Endothelial cell of umbilical vein (primary cell): ENCODE data around the gene MRPL55.

Experiments used
- EZH2 ChIP-seq: IDR thresholded peaks from 2 replicates; pipeline ENCODE4 v1.6.1; 2012; ENCODE audit warnings: borderline replicate concordance, low read depth, mild to moderate bottlenecking, moderate library complexity, low read length, inconsistent platforms; ENCODE audit not compliant: severe bottlenecking
- MYC ChIP-seq: IDR thresholded peaks from one replicate; pipeline ENCODE4 v1.6.1; 2011; ENCODE audit warnings: mild to moderate bottlenecking, low read depth, low read length
- POLR2A ChIP-seq: IDR thresholded peaks from 2 replicates; pipeline ENCODE4 v1.6.1; 2012; ENCODE audit warnings: low read depth, mild to moderate bottlenecking, control low read depth, low read length
- TF ChIP-seq, protein P1 (sequence below), 2 donors: IDR thresholded peaks; 1 replicate in 1 of 2; 2 replicates in 1 of 2; pipeline ENCODE4 v1.5.1; 2011; ENCODE audit warnings: low read length in 2 of 2, mild to moderate bottlenecking in 2 of 2, moderate library complexity in 2 of 2, control low read depth in 1 of 2, inconsistent platforms in 1 of 2, low read depth in 1 of 2; ENCODE audit not compliant: insufficient read depth in 1 of 2; ENCODE audit errors: extremely low read depth in 1 of 2
- TF ChIP-seq, protein P2 (sequence below): IDR thresholded peaks from 2 replicates; pipeline ENCODE4 v1.6.1; 2011; ENCODE audit not compliant: insufficient read depth, insufficient read length

DNA sequence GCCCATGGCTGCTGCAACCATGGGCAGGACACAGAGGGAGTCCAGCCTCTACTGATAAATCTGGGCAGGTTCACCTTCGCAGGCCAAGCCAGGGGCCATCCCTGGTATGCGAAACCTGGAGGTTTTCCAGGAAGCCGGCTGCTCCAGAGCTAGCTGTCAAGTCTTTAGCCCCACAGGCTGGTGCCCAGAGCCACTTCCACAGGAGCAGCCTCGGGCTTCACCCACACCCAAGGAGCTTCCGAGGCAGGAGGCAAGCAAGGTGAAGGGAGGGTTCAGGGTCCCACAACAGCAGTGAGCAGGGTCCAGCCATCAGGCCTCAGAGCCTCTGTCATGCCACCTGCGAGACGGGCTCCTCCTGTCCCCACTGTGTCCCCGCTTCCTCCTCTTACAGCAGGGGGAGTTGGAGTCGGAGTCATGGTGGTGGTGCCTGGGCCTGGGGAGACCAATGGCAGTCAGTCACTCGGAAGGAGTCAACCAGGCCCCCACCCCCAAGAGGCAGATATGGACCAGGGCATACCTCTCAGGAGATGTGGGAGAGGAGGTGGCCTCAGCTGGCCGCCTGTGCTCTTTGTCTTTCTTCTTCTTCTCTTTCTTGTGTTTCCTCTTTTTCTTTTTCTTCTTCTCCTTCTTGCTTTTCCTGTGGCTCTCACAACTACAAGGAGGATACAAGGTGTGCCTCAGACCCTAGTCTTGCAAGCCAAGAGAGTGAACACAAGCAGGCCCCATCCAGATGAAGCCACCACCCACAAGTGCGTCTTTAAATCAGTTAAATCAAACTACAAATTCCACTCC lies 8.1 kb downstream of the MRPL55 start:
- TF ChIP-seq POLR2A: no peak
- TF ChIP-seq, protein P1, sequence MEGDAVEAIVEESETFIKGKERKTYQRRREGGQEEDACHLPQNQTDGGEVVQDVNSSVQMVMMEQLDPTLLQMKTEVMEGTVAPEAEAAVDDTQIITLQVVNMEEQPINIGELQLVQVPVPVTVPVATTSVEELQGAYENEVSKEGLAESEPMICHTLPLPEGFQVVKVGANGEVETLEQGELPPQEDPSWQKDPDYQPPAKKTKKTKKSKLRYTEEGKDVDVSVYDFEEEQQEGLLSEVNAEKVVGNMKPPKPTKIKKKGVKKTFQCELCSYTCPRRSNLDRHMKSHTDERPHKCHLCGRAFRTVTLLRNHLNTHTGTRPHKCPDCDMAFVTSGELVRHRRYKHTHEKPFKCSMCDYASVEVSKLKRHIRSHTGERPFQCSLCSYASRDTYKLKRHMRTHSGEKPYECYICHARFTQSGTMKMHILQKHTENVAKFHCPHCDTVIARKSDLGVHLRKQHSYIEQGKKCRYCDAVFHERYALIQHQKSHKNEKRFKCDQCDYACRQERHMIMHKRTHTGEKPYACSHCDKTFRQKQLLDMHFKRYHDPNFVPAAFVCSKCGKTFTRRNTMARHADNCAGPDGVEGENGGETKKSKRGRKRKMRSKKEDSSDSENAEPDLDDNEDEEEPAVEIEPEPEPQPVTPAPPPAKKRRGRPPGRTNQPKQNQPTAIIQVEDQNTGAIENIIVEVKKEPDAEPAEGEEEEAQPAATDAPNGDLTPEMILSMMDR (IDR thresholded peaks at IDR 0.05; ENCODE audit: extremely low read depth in 1 of 2, insufficient read depth in 1 of 2, low read depth in 1 of 2, low read length in 2 of 2): no peak
- no peak for TF ChIP-seq EZH2
- TF ChIP-seq, protein P2, sequence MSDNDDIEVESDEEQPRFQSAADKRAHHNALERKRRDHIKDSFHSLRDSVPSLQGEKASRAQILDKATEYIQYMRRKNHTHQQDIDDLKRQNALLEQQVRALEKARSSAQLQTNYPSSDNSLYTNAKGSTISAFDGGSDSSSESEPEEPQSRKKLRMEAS: no peak
- no peak for TF ChIP-seq MYC
